GM23338 (cell line): ENCODE measurements around the gene GRIN2D. TPM values are rescaled to one million over a fixed set of nuclear protein-coding genes. Genes with fewer than 3 reads are reported as not detected.

ENCODE experiments used
- ATAC-seq: fragments of 200-7000 bp; cut with Tn5 transposase; 3 replicates; pipeline ENCODE4 v1.9.1; 2020
- DNase-seq: peaks from one replicate; pipeline ENCODE4 v3.0.0-alpha.2; 2015; ENCODE audit warnings: low spot score
- H2AFZ ChIP-seq: fragments of 200-600 bp; sonication (generic); 2 replicates; pipeline ENCODE4 v1.8.0; 2016; ENCODE audit warnings: antibody characterized with exemption, mild to moderate bottlenecking, moderate library complexity
- H3F3A ChIP-seq: fragments of 200-600 bp; sonication (generic); replicated peaks from 2 replicates; pipeline ENCODE4 v1.8.0; 2017; ENCODE audit warnings: antibody characterized with exemption, mixed run types, low read depth
- H3K27ac ChIP-seq: fragments of 200-600 bp; sonication (generic); 2 replicates; pipeline ENCODE4 v1.6.1; 2016; ENCODE audit warnings: low read depth
- H3K27me3 ChIP-seq: fragments of 200-600 bp; sonication (generic); 2 replicates; pipeline ENCODE4 v1.8.0; 2016; ENCODE audit warnings: mild to moderate bottlenecking, mixed run types, moderate library complexity; ENCODE audit not compliant: insufficient read depth
- H3K36me3 ChIP-seq: fragments of 200-600 bp; sonication (generic); 2 replicates; pipeline ENCODE4 v1.8.0; 2016; ENCODE audit warnings: mild to moderate bottlenecking; ENCODE audit not compliant: insufficient read depth
- H3K4me1 ChIP-seq: fragments of 200-600 bp; sonication (generic); 2 replicates; pipeline ENCODE4 v1.8.0; 2016; ENCODE audit warnings: mild to moderate bottlenecking, moderate library complexity; ENCODE audit not compliant: insufficient read depth
- H3K4me2 ChIP-seq: fragments of 200-600 bp; sonication (generic); 2 replicates; pipeline ENCODE4 v1.7.1; 2017; ENCODE audit warnings: mixed run types
- H3K4me3 ChIP-seq: fragments of 200-600 bp; sonication (generic); 2 replicates; pipeline ENCODE4 v1.6.1; 2016; ENCODE audit warnings: mixed run types
- H3K79me2 ChIP-seq: fragments of 200-600 bp; sonication (generic); replicated peaks from 2 replicates; pipeline ENCODE4 v1.8.0; 2017; ENCODE audit warnings: mild to moderate bottlenecking; ENCODE audit not compliant: insufficient read depth
- H3K9me2 ChIP-seq: fragments of 200-600 bp; sonication (generic); 2 replicates; pipeline ENCODE4 v1.8.0; 2017; ENCODE audit not compliant: insufficient read depth
- H4K20me1 ChIP-seq: fragments of 200-600 bp; sonication (generic); replicated peaks from 2 replicates; pipeline ENCODE4 v1.8.0; 2017; ENCODE audit warnings: mild to moderate bottlenecking; ENCODE audit not compliant: insufficient read depth
- H3K27ac Mint-ChIP-seq: 2 replicates; pipeline ENCODE4 v1.8.0; 2020; ENCODE audit warnings: inconsistent platforms, mild to moderate bottlenecking, moderate library complexity, mixed read lengths
- H3K27me3 Mint-ChIP-seq: 3 replicates; pipeline ENCODE4 v1.8.0; 2022; ENCODE audit warnings: low read depth, mild to moderate bottlenecking, moderate library complexity, mixed read lengths, inconsistent platforms; ENCODE audit not compliant: insufficient read depth, poor library complexity
- H3K36me3 Mint-ChIP-seq: 3 replicates; pipeline ENCODE4 v1.8.0; 2021; ENCODE audit warnings: low read depth, mild to moderate bottlenecking, inconsistent platforms, moderate library complexity, mixed read lengths
- H3K4me1 Mint-ChIP-seq: 3 replicates; pipeline ENCODE4 v1.8.0; 2020; ENCODE audit warnings: mild to moderate bottlenecking, inconsistent platforms, mixed read lengths
- H3K4me3 Mint-ChIP-seq: 3 replicates; pipeline ENCODE4 v1.8.0; 2021; ENCODE audit warnings: moderate library complexity, mild to moderate bottlenecking, inconsistent platforms, mixed read lengths
- H3K9me3 Mint-ChIP-seq: 3 replicates; pipeline ENCODE4 v1.8.0; 2020; ENCODE audit warnings: moderate library complexity, mild to moderate bottlenecking, inconsistent platforms, mixed read lengths
- CREB1 ChIP-seq: fragments of 250-450 bp; sonication (Bioruptor Pico); IDR thresholded peaks from 2 replicates; pipeline ENCODE4 v1.5.0; 2020; ENCODE audit warnings: low read depth, mild to moderate bottlenecking, moderate library complexity
- CTCF ChIP-seq, 2 experiments: fragments of 200-600 bp in 1 of 2; sonication (generic) in 1 of 2; conservative IDR thresholded peaks; 2 replicates each; pipeline versions ENCODE4 v1.5.1 to v1.6.1; 2016 to 2017; ENCODE audit warnings: antibody characterized with exemption in 2 of 2, low read depth in 2 of 2, mild to moderate bottlenecking in 2 of 2, moderate library complexity in 1 of 2
- EZH2 ChIP-seq: fragments of 200-600 bp; sonication (generic); IDR thresholded peaks from one replicate; pipeline ENCODE4 v1.8.0; 2017; ENCODE audit warnings: antibody characterized with exemption, mild to moderate bottlenecking, low read depth; ENCODE audit not compliant: unreplicated experiment
- EZH2phosphoT487 ChIP-seq: fragments of 200-600 bp; sonication (generic); IDR thresholded peaks from one replicate; pipeline ENCODE4 v1.8.1; 2018; ENCODE audit warnings: antibody characterized with exemption; ENCODE audit not compliant: unreplicated experiment
- JUNB ChIP-seq: IDR thresholded peaks from one replicate; pipeline ENCODE4 v1.6.1; 2016; ENCODE audit warnings: antibody characterized with exemption; ENCODE audit not compliant: unreplicated experiment
- NANOG ChIP-seq: IDR thresholded peaks from 2 replicates; pipeline ENCODE4 v1.6.1; 2016; ENCODE audit warnings: antibody characterized with exemption, borderline replicate concordance
- POLR2AphosphoS5 ChIP-seq: IDR thresholded peaks from 2 replicates; pipeline ENCODE4 v1.6.1; 2016; ENCODE audit warnings: antibody characterized with exemption, low read depth
- STAT1 ChIP-seq: IDR thresholded peaks from one replicate; pipeline ENCODE4 v1.6.1; 2016; ENCODE audit warnings: antibody characterized with exemption; ENCODE audit not compliant: unreplicated experiment
- ZNF114 ChIP-seq: fragments of 250-450 bp; sonication (Bioruptor Pico); IDR thresholded peaks from 2 replicates; pipeline ENCODE4 v1.5.0; 2020; ENCODE audit warnings: mild to moderate bottlenecking, moderate library complexity
- ZNF331 ChIP-seq: fragments of 250-450 bp; sonication (Bioruptor Pico); IDR thresholded peaks from 2 replicates; pipeline ENCODE4 v1.5.0; 2020; ENCODE audit warnings: low read depth, mild to moderate bottlenecking, moderate library complexity
- polyA plus RNA-seq: library from polyadenylated mRNA; unstranded; fragments of >200 nt; fragmentation: Nextera tagmentation; extraction: Ambion mirVana; gene quantifications from 2 replicates; pipeline ENCODE4 v1.2.1, GENCODE V29; 2016
- total RNA-seq: library from RNA; depleted of rRNA; stranded (reverse); fragments of >200 nt; shearing (Covaris generic); gene quantifications from 2 replicates; pipeline ENCODE4 v1.2.3, GENCODE V29; 2014
- TF ChIP-seq, protein P1 (sequence below): IDR thresholded peaks from one replicate; pipeline ENCODE4 v1.6.1; 2018; ENCODE audit warnings: antibody characterized with exemption; ENCODE audit not compliant: unreplicated experiment
- TF ChIP-seq, protein P2 (sequence below): IDR thresholded peaks from 2 replicates; pipeline ENCODE4 v1.6.1; 2016; ENCODE audit warnings: antibody characterized with exemption
- TF ChIP-seq, protein P3 (sequence below): fragments of 250-450 bp; sonication (Bioruptor Pico); IDR thresholded peaks from 2 replicates; pipeline ENCODE4 v1.5.0; 2020; ENCODE audit warnings: mild to moderate bottlenecking, moderate library complexity

GRIN2D gene
- total and polyA plus RNA-seq, 2 experiments from 2014 or later, result 4.4 to 20.0 TPM

DNA sequence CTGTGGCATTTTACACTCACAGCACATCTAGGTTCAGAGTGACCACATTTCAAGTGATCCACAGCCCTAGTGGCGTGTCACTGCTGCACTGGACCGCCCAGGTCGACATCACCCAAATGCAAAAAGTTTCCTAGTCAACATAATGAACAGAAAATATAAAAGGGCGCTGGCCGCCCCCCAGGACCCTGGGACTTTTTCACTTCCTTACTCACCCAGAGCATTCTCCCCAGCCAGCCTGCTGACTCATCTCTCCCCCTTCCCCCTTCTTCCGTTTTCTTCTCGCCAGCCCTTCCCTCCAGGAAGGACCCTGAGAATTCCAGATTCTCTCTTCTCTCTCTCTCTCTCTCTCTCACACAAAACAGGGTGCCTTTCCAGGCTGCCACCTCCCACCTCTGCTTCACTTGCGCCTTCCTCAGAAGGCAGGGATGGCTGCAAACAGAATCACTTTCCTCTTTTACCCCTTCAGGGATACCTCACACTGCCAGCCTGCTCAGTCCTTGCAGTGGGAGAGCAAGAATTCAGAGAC is 31.3 kb downstream of the GRIN2D start:
- TF ChIP-seq, protein P1, sequence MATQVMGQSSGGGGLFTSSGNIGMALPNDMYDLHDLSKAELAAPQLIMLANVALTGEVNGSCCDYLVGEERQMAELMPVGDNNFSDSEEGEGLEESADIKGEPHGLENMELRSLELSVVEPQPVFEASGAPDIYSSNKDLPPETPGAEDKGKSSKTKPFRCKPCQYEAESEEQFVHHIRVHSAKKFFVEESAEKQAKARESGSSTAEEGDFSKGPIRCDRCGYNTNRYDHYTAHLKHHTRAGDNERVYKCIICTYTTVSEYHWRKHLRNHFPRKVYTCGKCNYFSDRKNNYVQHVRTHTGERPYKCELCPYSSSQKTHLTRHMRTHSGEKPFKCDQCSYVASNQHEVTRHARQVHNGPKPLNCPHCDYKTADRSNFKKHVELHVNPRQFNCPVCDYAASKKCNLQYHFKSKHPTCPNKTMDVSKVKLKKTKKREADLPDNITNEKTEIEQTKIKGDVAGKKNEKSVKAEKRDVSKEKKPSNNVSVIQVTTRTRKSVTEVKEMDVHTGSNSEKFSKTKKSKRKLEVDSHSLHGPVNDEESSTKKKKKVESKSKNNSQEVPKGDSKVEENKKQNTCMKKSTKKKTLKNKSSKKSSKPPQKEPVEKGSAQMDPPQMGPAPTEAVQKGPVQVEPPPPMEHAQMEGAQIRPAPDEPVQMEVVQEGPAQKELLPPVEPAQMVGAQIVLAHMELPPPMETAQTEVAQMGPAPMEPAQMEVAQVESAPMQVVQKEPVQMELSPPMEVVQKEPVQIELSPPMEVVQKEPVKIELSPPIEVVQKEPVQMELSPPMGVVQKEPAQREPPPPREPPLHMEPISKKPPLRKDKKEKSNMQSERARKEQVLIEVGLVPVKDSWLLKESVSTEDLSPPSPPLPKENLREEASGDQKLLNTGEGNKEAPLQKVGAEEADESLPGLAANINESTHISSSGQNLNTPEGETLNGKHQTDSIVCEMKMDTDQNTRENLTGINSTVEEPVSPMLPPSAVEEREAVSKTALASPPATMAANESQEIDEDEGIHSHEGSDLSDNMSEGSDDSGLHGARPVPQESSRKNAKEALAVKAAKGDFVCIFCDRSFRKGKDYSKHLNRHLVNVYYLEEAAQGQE, result no peak
- TF ChIP-seq NANOG, result no peak
- no peak for TF ChIP-seq STAT1
- TF ChIP-seq, protein P2, sequence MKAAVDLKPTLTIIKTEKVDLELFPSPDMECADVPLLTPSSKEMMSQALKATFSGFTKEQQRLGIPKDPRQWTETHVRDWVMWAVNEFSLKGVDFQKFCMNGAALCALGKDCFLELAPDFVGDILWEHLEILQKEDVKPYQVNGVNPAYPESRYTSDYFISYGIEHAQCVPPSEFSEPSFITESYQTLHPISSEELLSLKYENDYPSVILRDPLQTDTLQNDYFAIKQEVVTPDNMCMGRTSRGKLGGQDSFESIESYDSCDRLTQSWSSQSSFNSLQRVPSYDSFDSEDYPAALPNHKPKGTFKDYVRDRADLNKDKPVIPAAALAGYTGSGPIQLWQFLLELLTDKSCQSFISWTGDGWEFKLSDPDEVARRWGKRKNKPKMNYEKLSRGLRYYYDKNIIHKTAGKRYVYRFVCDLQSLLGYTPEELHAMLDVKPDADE, result no peak
- TF ChIP-seq EZH2phosphoT487, result no peak
- no peak for TF ChIP-seq CREB1
- TF ChIP-seq, protein P3, sequence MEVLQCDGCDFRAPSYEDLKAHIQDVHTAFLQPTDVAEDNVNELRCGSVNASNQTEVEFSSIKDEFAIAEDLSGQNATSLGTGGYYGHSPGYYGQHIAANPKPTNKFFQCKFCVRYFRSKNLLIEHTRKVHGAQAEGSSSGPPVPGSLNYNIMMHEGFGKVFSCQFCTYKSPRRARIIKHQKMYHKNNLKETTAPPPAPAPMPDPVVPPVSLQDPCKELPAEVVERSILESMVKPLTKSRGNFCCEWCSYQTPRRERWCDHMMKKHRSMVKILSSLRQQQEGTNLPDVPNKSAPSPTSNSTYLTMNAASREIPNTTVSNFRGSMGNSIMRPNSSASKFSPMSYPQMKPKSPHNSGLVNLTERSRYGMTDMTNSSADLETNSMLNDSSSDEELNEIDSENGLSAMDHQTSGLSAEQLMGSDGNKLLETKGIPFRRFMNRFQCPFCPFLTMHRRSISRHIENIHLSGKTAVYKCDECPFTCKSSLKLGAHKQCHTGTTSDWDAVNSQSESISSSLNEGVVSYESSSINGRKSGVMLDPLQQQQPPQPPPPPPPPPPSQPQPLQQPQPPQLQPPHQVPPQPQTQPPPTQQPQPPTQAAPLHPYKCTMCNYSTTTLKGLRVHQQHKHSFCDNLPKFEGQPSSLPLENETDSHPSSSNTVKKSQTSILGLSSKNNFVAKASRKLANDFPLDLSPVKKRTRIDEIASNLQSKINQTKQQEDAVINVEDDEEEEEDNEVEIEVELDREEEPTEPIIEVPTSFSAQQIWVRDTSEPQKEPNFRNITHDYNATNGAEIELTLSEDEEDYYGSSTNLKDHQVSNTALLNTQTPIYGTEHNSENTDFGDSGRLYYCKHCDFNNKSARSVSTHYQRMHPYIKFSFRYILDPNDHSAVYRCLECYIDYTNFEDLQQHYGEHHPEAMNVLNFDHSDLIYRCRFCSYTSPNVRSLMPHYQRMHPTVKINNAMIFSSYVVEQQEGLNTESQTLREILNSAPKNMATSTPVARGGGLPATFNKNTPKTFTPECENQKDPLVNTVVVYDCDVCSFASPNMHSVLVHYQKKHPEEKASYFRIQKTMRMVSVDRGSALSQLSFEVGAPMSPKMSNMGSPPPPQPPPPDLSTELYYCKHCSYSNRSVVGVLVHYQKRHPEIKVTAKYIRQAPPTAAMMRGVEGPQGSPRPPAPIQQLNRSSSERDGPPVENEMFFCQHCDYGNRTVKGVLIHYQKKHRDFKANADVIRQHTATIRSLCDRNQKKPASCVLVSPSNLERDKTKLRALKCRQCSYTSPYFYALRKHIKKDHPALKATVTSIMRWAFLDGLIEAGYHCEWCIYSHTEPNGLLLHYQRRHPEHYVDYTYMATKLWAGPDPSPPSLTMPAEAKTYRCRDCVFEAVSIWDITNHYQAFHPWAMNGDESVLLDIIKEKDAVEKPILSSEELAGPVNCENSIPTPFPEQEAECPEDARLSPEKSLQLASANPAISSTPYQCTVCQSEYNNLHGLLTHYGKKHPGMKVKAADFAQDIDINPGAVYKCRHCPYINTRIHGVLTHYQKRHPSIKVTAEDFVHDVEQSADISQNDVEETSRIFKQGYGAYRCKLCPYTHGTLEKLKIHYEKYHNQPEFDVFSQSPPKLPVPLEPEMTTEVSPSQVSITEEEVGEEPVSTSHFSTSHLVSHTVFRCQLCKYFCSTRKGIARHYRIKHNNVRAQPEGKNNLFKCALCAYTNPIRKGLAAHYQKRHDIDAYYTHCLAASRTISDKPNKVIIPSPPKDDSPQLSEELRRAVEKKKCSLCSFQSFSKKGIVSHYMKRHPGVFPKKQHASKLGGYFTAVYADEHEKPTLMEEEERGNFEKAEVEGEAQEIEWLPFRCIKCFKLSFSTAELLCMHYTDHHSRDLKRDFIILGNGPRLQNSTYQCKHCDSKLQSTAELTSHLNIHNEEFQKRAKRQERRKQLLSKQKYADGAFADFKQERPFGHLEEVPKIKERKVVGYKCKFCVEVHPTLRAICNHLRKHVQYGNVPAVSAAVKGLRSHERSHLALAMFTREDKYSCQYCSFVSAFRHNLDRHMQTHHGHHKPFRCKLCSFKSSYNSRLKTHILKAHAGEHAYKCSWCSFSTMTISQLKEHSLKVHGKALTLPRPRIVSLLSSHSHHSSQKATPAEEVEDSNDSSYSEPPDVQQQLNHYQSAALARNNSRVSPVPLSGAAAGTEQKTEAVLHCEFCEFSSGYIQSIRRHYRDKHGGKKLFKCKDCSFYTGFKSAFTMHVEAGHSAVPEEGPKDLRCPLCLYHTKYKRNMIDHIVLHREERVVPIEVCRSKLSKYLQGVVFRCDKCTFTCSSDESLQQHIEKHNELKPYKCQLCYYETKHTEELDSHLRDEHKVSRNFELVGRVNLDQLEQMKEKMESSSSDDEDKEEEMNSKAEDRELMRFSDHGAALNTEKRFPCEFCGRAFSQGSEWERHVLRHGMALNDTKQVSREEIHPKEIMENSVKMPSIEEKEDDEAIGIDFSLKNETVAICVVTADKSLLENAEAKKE (CRISPR knock-in tag), result no peak
- TF ChIP-seq JUNB, result no peak
- TF ChIP-seq ZNF114 (CRISPR knock-in tag), result no peak
- TF ChIP-seq POLR2AphosphoS5, result no peak
- no peak for TF ChIP-seq ZNF331 (CRISPR knock-in tag)
- no peak for TF ChIP-seq CTCF (conservative IDR thresholded peaks at IDR 0.05; ENCODE audit: low read depth in 2 of 2)
- no peak for TF ChIP-seq EZH2
- H3K4me2 ChIP-seq, result peak overlapping the region; percentile 49; the same call in 1 of the 2 replicates
- peak overlapping the region; percentile 13; the same call in 1 of the 2 replicates for H3K4me3 ChIP-seq
- H3K9me2 ChIP-seq, result no peaks in the 10 kb centered on the region
- H3K27me3 ChIP-seq, result no peaks in the 10 kb centered on the region
- H4K20me1 ChIP-seq, result no peaks in the 10 kb centered on the region
- Mint-ChIP-seq H3K27ac (peak overlapping the region; percentile 95), H3K36me3 (peaks cover 15% of the 10 kb centered on the region), H3K9me3 (no peaks in the 10 kb centered on the region), H3K27me3 (peaks cover 5% of the 10 kb centered on the region), H3K4me1 (peaks cover 9% of the 10 kb centered on the region), H3K4me3 (peak overlapping the region; percentile 14; the same call in 2 of the 3 replicates)
- no peak overlapping the region for H2AFZ ChIP-seq
- DNase-seq (peak; percentile 45), ATAC-seq (peak; percentile 83)
- no peaks in the 10 kb centered on the region for H3K79me2 ChIP-seq
- H3K36me3 ChIP-seq, result peaks cover 14% of the 10 kb centered on the region
- H3K4me1 ChIP-seq, result peaks cover 4% of the 10 kb centered on the region
- peak overlapping the region; percentile 83 for H3K27ac ChIP-seq
- 0 out of 2 replicates have a peak, but pooled peaks cover 5% of the 10 kb centered on the region for H3F3A ChIP-seq
